Stimulated activated CD8-positive, alpha-beta memory T cell treated with anti-CD3 and anti-CD28 coated beads, Interleukin-7, amount 100 ng/mL, for 4 hours (primary cell): ENCODE results near the gene SEMA3E.

ENCODE experiments used
- DNase-seq, 2 donors: peaks; one replicate each; pipeline ENCODE4 v3.0.0-alpha.2; 2020; ENCODE audit warnings: low read depth in 2 of 2

SEMA3E gene

DNA sequence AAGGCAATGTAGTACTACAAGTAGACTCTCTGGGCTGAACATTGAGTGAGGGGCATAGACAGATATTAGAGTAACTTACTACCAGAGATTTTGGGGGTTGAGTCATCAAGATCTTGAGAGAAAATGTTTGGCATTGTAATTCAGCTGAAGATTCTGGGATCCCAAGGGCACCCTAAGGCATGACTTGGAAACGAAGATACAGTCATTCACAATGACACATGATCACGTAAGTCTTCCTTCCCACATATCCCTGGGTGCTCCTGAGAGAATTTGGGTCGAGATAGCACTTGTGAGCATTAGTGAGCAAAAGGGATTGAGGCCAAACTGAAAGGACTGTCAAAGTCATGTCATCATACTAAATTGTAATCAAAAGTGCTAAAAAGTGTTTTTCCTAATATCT lies 293.8 kb downstream of the SEMA3E start:
- no peak for DNase-seq

DNA sequence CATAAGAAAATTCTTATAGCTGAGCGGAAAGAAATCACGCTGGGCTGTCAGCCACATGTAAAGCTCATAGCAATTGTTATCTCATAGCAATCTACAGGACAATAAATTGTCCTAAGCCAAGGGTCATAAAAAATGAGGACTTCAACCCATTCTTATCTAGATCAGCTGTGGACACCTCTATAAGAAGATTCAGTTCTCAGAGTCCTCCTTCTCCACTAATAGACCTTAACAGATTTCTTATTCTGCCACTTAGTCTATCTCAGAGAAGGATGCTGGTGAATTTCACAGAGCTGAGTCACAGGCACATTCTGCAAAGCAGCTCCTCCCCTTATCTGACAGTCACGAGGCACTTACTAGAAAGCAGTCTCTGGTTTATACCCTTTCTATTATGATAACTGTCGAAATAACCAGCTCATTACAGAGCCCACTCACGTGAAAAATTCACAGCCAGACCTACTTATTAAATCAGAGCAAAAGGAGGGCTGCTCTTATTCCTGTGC lies 300.9 kb downstream of the SEMA3E start:
- no peak for DNase-seq

DNA sequence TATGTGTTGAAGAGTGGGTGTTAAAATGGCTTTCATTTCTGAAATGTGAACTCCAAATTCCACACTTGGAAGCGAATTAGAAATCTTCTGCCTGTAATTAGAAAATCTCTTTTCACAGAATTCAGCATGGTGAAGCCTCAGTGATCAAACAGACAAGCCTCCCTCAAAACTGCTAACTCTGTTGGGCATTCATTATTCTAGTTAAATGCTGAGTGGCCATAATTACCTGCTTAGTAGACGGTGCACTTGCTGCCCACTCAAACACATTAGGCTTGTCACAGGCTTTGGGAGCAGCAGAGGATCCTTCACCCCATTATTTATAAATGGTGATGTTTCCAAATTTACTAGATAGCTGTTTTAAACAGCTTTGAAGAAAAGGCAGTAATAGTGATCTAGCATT lies 309.0 kb downstream of the SEMA3E start:
- DNase-seq, result no peak

DNA sequence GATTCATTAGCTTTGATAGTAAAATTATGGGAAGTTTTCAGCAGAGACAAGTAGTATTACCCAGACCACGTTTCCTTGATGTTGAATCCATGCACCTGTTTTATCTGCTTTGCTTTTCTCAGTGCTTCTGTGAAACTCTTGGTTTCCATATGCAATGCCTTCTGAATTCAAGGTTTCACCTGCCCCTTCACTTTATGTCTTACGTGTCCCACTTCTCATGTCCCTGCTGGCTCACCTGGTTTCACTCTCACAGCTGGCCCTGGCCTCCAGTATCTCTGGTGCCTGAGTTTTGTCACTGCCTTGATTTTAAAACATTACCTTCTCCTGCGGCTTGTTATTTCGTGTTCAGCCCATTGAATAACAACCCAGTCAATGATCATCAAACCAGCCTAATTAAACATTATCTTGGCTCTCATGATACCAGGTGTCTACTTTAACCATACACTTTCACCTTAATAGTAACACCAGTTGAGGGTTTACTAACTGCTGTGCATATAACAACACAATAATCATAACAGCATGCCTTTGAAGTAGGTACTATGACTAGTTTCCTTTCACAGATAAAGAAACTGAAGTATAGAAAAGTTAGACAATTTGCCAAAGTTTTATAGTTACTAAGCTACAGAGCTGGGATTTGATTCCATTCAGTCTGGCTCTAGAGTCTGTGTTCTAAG lies 310.5 kb downstream of the SEMA3E start:
- no peak for DNase-seq

DNA sequence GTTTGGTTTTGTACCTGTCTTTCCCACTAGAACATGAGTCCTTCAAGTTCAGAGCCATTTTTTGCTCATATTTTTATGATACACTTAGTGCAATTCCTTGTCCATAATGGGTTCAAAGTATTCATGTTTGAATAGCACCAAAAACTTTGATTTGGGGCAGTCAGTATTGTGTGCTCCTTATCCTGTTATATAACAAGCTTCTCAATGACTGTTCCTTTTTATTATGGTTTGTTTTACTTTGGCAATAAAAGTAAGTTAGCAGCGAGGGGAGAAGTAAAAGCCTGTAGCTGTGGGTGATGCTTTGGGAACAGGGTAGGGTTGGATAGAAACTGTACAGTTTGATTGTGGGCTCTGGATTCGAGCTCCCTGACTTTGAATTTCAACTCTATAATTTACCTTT lies 311.9 kb downstream of the SEMA3E start:
- DNase-seq, result no peak

DNA sequence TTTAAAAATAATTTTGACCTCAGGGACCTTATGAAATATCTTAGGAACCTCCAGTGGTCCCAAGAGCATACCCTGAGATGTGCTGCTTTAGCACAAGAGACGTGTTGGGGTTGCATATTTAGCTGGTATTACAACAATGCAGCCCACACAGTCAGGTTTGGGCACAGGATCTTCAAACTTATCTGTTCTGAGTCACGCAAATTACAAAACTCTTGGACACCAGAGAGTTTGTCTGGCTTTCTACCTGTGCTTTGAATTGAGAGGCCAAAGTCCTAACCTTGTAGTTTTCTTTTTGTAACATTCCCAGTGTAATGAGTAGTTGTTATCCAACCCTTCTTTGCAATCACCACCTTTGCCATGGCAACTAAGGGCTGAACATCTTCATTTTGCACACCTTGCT lies 322.7 kb downstream of the SEMA3E start:
- no peak for DNase-seq

DNA sequence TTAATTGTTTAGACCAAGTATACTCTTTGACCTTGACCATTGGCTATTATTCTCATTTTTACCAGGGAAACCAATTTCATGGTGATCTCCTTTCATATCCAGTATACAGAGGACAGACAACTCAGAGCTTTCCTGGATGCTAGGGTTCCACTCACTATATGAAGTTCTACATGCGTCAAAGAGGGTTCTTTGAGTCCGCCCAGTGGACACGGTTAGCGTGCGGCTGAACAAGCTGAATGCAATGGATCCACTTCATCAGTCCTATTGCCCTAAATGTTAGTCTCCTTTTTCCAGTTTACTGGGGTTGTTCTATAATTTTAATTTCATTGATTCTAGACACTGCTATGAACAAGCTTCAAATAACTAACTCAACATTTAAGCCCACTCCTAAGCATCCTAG lies 323.9 kb downstream of the SEMA3E start:
- DNase-seq, result no peak

DNA sequence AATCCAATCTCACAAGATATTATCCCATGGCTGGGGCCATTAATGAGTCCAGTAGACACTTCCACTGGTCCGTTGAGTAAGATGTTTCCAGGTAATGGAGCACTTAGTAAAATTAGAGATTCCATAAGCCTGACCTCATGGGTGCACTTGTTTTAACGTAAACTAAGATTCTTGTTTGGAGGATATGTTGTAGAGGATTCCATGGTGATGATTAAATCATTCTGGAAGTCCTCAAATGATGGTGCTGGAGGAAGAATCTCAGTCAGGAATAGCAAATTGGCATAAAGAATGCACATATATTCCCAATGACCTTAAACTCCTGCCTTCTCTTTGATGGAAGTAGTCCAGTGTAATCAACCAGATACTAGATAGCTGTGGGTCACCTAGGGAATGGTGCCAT lies 324.3 kb downstream of the SEMA3E start:
- no peak for DNase-seq

DNA sequence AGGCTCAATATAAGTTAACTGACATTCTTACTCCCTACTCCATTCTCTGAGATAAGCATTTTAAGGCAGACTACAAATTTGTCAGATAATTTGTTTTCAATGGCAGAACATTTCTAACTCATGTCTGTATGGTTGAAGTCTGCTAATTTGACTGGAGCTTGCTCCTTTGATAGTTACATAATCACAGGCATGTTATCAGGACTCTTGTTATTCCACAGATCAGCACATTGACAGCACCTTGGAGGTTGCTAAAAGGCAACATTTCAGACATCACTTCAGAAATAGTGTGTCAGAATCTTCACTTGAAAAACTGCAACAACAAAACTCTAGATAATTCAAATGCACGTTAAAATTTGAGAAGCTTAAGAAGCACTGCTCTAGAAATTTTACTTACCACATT lies 327.9 kb downstream of the SEMA3E start:
- DNase-seq, result no peak

DNA sequence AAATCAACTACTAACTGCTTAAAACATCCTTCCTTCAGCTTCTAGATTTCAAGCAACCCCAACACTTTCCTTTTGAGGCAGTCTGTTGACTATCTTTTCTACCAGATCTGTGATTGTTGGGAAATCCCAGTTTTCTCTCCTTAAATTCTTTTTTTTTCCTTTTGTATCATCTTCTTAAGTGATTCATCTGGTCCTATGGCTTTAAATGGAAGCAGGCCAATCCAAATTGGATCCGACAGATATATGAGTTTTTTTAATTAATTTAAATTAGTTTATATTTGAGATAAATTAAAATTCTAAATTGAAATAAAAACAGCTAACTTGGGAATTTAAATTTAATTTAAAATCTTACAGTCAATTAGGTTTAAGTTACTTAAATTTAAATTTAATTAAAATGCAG lies 335.0 kb downstream of the SEMA3E start:
- no peak for DNase-seq
